ENCODE data around the gene ZNF738.
"Not testable (repeated sequence)": the region's sequence is repeated elsewhere in the genome, so short reads cannot be mapped to it uniquely, and the experiment has no call there.

ZNF738 gene

DNA sequence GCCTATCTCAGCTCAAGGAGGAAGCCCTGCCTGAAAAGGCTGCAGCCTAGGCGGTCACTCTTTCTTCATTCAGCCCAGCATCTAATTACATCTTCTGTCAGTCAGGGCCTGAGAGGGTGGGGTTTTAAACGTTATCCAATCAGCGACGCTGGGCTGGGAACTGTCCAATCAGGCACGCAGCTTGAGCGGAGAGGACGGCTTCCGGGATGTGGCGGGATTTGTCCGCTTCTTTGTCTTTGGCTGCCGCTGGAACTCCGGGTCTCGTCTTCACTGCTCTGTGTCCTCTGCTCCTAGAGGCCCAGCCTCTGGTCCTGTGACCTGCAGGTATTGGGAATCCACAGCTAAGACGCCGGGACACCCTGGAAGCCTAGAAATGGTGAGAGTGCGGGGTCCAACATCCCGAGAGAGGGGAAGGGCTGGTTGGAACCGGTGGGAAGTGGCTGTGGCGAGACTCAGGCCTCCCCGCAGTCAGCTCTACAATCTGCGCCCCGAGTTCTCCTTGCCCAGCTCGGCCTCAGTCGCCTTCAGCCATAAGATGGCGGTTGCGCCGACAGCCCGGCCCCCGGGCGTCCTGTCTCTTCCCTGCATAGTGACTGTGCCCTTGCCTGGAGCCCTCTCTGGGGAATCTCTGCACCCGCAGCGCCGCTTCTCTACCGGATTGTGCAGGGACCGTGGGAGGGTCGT is at the start of gene ZNF738:
ZNF738 (plus strand) TSS at position 233 of the 684 bp plus-strand sequence; CDS start at position 374, 141 bp downstream.
- DNase-seq (ENCODE audit: extremely low read depth in 1 of 2, low read depth in 1 of 2): peak; percentile 62 to 63

DNA sequence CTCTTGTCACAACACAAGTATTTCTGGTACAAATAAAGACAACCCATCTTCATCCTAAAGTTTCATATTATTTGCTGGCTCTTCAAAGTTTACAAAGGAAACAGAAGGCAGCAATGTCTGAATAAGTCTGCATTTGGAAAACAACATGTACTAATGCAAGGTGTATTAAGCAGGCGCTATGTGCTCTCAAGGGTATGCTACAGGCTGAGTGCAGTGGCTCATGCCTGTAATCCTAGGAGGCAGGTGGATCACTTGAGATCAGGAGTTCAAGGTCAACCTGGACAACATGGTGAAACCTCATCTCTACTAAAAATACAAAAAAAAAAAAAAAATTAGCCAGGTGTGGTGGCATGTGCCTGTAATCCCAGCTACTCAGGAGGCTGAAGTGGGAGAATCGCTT is 46.0 kb upstream of the ZNF738 start:
- not testable (repeated sequence) for DNase-seq (ENCODE audit: extremely low read depth in 1 of 2, low read depth in 1 of 2)

DNA sequence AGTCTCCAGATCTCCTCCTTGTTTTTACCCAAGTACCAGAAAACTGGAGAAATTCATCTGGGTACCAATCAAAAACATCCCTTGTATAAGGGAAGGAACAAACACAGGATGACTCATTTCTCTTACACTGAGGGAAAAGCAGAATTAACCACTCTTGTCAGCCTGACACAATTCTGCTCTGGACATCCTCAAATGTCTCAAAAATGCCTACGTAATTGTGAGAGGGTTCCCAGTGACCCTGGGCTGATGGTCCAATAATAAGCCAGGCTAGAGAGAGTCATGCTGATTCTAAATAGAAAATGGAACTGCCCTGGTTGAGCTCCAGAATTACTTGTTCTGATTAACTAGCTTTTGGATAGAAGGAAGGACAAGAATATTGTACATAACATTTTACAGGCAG is 44.1 kb upstream of the ZNF738 start:
- DNase-seq (ENCODE audit: extremely low read depth in 1 of 2, low read depth in 1 of 2): no peak

DNA sequence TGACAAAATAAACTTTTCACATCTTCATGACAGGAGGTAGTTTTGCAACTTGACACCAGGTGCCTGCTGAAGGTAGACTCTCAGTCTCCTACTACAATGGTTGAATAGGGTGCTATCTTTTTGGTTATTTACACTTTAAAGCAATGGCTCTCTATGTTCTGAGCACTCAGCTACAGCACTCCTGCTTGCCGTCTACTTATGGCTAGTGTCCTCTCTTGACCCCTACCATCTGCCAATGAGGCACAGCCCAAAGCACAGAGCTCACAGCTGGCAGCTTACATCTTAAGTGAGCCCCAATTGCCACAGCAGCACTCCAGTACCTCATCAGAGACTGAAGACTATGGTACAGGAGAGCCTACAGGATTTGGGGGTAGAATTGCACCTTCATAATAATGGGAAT is 41.0 kb upstream of the ZNF738 start:
- DNase-seq (ENCODE audit: extremely low read depth in 1 of 2, low read depth in 1 of 2): no peak

DNA sequence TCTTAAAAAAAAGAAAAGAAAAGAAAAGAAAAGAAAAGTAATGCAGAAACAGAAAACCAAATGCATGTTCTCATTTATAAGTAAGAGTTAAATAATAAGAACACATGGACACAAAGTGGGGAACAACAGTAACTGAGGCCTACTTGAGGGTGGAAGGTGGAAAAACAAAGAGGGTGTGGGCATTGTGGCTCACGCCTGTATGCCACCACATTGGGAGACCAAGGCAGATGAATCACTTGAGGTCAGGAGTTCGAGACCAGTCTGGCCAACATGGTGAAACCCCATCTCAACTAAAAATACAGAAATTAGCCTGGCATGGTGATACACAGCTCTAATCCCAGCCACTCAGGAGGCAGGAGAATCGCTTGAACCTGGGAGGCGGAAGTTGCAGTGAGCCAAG is 37.7 kb upstream of the ZNF738 start:
- no peak for DNase-seq (ENCODE audit: extremely low read depth in 1 of 2, low read depth in 1 of 2)

DNA sequence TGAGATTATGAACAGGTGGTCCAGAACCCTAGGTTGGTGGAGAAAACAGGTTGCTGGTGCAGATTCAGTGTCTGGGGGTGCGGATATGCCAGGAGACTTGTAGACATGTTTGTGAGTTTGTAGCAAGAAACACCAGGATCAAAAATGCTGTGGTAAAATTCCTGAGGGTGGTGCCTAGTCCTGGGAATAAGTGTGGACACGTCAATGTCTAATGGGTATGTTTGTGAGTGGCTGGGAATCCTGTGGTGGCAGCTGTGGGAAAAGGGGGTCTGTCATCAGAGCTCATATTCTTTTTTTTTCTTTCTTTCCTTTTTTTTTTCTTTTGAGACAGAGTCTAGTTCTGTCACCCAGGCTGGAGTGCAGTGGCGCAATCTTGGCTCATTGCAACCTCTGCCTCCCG is 36.8 kb upstream of the ZNF738 start:
- no peak for DNase-seq (ENCODE audit: extremely low read depth in 1 of 2, low read depth in 1 of 2)

DNA sequence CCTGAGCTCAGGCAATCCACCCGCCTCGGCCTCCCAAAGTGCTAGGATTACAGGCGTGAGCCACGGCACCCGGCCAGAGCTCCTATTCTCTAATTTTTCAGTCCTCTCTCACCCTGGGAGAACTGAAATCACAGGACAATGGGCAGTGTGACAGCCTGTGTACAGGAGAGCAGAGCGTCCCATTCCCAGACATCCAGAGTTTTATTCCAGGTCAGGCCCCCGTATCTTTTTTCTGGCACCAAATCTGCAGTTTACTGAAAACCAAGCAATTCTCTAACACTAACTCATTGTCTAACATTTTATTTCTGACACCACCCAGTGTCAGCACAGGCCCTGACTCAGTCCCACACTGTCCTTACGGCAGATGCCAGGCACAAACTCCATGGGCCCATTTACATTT is 36.3 kb upstream of the ZNF738 start:
- no peak for DNase-seq (ENCODE audit: extremely low read depth in 1 of 2, low read depth in 1 of 2)

DNA sequence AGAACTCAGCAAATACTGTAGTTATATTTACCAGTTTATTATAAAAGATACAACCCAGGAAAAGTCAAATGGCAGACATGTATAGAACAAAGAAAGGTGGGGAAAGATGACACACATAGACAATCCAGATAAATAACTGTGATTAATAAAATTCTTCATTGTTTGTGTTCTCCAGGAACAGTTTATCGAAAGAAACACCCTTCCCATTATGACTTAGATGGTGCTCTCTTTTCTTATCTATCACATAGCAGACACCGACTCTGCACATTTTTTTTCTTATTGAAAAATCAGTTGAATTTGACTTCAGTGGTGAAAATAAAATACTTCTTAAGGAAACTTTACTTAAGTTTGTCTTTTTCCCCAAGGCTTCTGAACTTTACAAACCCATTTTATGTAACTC is 35.8 kb upstream of the ZNF738 start:
- DNase-seq (ENCODE audit: extremely low read depth in 1 of 2, low read depth in 1 of 2): no peak

DNA sequence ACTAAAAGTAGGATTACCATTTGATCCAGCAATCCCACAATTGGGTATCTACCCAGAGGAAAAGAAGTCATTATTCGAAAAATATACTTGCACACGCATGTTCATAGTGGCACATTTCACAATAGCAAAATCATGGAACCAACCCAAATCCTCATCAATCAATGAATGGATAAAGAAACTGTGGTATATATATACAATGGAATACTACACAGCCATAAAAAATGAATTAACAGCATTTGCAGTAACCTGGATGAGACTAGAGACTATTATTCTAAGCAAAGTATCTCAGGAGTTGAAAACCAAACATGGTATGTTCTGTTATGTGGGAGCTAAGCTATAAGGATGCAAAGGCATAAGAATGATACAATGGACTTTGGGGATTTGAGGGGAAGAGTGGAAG is 32.6 kb upstream of the ZNF738 start:
- DNase-seq (ENCODE audit: extremely low read depth in 1 of 2, low read depth in 1 of 2): no peak

DNA sequence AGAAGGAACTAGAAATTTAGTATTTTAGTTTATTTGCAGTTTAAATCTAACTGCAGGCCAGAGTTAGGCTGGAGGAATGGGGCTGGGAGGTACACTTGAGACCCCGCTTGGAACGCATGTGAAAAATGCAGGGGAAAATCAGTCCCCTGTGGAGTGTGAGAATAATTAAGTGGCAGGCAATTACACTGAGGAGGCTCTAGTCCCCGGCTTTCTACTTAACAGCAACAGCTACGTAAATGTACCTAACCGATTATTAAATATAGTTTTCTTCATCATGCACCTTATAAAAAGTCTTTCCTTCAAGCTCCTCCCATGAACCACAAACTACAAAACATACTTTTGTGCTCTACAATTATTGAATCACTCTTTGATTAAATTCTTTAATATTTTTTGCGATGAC is 30.4 kb upstream of the ZNF738 start:
- DNase-seq (ENCODE audit: extremely low read depth in 1 of 2, low read depth in 1 of 2): no peak

DNA sequence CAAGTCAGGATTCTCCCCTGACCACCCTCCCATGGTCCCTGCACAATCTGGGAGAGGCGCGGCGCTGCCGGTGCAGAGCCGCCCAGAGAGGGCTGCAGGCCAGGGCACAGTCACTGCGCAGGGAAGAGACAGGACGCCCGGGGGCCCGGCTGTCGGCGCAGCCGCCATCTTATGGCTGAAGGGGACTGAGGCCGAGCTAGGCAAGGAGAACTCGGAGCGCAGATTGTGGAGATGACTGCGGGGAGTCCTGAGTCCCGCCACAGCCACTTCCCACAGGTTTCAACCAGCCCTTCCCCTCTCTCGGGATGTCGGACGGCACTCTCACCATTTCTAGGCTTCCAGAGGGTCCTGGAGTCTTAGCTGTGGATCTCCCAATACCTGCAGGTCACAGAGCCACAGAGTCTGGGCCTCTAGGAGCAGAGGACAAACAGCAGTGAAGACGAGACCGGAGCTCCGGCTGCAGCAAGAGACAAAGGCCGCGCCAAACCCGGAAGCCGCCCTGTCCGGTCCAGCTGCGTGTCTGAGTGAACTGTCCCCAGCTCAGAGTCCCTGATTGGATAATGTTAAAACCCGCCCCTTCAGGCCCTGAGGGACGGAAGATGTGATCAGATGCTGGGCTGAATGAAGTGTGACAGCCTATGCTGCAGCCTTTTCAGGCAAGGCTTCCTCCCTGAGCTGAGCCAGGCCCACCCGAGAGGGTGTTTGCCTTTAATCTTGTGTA is 29.8 kb upstream of the ZNF738 start, which contains the start of gene ZNF708:
ZNF708 (minus strand) TSS at position 526 of the 721 bp plus-strand sequence; CDS start at position 328, 198 bp downstream.
- DNase-seq (ENCODE audit: extremely low read depth in 1 of 2, low read depth in 1 of 2): peak; percentile 48 to 58

DNA sequence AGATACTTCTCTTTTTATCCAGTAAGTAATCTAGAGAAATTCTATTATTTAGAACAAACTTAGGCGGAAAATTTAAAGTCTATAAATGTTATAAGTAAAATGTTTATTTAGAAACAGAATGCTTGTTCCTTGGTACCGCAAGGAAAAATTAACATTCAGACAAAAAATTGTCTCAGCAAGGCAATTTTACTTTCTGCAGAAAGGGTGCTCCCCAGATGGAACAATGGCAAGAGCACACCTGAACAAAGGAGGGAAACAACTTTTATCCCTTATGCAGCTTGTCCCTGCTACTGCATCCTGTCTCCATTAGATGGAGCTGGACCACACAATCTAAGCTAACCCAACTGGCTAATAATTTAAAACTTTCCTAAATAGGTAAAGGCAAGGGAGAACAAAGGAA is 23.1 kb upstream of the ZNF738 start:
- DNase-seq (ENCODE audit: extremely low read depth in 1 of 2, low read depth in 1 of 2): no peak

DNA sequence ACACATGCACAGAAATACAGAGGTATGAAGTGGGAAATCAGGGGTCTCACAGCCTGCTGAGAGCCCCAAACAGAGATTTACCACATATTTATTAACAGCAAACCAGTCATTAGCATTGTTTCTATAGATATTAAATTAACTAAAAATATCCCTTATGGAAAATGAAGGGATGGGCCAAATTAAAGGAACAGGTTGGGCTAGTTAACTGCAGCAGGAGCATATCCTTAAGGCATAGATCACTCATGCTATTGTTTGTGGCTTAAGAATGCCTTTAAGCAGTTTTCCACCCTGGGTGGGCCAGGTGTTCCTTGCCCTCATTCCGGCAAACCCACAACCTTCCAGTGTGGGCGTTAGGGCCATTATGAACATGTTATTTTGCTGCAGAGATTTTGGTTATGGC is 14.0 kb upstream of the ZNF738 start:
- not testable (repeated sequence) for DNase-seq (ENCODE audit: extremely low read depth in 1 of 2, low read depth in 1 of 2)

DNA sequence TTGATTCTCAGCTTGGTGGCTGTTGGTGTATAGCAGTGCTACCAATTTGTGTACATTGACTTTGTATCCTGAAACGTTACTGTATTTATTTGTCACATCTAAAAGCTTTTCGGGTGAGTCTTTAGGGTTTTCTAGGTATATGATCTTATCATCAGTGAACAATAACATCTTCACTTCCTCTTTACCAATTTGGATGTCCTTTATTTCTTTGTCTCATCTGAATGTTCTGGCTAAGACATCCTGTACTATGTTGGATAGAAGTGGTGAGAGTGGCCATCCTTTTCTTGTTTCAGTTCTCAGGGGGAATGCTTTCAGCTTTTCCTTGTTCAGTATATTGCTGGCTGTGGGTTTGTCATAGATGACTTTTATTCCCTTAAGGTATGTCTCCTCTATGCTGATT is 6.0 kb upstream of the ZNF738 start:
- DNase-seq (ENCODE audit: extremely low read depth in 1 of 2, low read depth in 1 of 2): no peak

DNA sequence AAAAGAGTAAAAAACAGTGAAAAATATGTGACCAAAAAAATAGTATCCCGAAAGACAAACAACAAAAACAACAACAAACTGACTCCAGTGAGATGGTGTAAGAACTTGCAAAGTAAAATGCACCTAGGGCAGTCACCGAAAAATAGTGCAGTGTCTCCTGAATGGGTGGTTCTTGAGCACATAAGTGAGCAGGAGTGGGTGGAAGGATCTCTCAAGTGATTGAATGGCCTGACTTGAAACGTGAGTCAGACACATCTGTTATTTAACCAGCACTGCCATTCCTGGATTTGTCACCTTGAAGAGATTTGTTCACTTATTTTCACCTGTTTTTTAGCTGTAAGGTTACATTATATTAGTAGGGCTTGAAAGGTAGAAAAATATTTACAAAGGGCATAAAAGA is 3.5 kb downstream of the ZNF738 start:
- DNase-seq (ENCODE audit: extremely low read depth in 1 of 2, low read depth in 1 of 2): no peak

DNA sequence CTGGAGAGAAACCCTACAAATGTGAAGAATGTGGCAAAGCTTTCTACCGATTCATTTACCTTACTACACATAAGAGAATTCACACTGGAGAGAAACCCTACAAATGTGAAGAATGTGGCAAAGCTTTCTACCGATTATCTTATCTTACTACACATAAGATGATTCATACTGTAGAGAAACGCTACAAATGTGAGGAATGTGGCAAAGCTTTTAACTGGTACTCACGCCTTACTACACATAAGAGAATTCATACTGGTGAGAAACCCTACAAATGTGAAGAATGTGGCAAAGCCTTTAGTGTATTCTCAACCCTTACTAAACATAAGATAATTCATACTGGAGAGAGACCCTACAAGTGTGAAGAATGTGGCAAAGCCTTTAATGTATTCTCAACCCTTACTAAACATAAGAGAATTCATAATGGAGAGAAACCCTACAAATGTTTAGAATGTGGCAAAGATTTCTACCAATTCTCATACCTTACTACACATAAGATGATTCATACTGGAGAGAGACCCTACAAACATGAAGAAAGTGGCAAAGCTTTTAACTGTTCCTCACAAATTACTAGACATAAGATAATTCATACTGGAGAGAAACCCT is 25.3 kb downstream of the ZNF738 start:
- DNase-seq (ENCODE audit: extremely low read depth in 1 of 2, low read depth in 1 of 2): no peak

DNA sequence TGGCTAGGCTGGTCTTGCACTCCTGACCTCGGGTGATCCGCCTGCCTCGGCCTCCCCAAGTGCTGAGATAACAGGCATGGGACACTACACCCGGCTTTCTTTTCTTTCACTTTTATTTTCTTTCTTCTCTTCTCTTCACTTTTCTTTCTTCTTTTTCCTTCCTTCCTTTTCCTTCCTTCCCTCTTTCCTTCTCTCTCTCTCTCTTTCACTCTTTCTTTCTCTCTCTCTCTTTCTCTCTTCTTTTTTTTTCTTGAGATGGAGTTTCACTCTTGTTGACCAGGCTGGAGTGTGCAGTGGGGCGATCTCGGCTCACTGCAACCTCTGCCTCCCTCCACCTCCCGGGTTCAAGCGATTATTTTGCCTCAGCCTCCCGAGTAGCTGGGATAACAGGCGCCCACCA is 37.3 kb downstream of the ZNF738 start:
- no peak for DNase-seq (ENCODE audit: extremely low read depth in 1 of 2, low read depth in 1 of 2)

DNA sequence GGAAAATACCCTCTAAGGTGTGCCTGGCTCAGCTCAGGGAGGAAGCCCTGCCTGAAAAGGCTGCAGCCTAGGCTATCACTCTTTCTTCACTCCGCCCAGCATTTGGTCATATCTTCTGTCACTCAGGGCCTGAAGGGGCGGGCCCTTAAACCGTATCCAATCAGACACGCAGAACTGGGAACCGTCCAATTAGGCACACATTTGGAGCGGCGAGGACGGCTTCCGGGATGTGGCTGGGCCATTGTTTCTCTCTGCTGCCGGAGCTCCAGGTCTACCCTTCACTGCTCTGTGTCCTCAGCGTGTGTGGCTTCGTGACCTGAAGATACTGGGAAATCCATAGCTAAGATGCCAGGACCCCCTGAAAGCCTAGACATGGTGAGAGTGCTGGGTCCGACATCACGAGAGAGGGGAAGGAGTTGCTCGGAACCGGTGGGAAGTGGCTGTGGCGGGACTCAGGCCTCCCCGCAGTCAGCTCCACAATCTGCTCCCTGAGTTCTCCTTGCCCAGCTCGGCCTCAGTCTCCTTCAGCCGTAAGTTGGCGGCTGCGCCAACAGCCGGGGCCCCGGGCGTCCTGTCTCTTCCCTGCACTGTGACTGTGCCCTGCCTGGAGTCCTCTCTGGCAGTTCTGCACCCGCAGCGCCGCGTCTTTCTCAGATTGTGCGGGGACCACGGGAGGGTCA is 38.2 kb downstream of the ZNF738 start, which contains the start of gene ZNF493:
ZNF493 (plus strand) TSS at position 241 of the 680 bp plus-strand sequence; CDS start at position 346, 105 bp downstream.
- DNase-seq (ENCODE audit: extremely low read depth in 1 of 2, low read depth in 1 of 2): peak; percentile 76

DNA sequence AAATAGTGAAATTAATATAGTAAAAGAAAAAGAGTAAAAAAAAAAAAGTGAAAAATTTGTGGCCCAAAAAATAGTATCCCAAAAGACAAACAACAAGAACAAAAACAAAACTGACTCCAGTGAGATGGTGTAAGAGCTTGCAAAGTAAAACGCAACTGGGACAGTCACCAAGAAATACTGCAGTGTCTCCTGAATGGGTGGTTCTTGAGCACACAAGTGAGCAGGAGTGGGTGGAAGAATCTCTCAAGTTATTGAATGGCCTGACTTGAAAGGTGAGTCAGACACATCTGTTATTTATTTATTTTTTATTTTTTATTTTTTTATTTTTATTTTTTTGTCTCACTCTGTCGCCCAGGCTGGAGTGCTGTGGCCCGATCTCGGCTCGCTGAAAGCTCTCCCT is 40.1 kb downstream of the ZNF738 start:
- DNase-seq (ENCODE audit: extremely low read depth in 1 of 2, low read depth in 1 of 2): no peak

DNA sequence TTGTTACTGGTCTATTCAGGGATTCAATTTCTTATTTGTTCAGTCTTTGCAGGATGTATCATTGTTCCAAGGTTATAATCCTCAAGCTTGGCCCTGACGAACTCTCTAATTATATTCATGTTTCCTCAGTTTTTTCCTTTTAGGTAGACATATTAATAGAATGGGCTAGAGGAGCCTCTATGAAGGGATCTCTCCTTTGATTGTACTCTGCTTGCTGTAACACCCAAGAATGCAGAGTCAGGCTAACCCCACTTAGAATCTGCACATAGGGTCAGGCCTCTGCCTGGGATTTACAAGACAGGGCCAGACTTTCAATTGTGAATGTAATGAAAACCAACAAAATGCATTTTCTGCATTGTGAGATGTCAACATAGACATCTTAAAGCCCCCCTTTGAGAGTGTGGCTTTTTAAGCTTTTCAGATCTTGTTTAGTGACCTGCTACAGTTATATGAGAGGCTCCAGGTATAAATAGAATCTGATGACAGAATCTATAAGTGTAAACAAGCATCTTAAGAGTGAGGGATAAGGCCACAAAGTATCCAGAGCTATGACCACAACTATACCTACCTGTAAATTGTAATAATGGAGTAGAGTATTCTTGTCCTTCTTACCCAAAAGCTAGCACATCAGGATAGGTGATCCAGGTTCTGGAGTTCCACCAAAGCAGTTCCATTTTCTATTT is 43.6 kb downstream of the ZNF738 start:
- DNase-seq (ENCODE audit: extremely low read depth in 1 of 2, low read depth in 1 of 2): no peak

DNA sequence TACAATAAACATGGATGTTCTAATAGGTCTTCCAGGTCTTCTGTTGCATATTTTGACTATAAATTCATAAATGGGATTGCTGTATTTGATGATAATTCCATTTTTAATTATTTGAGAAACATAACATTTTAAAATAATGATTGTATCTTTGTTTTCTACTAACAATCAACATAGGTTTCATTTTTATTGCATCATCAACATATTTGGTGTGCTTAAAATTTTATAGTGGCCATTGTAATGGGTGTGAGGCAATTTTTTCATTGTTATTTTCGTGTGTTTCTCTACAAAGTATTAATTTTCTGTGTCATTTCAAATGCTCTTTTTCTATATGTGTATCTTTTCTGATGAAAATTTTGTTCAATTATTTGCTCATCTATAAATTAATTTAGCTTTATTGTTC is 51.4 kb downstream of the ZNF738 start:
- no peak for DNase-seq (ENCODE audit: extremely low read depth in 1 of 2, low read depth in 1 of 2)
